Osteoblast (primary cell): ENCODE results near the gene INHBB. TPM values are rescaled to one million over a fixed set of nuclear protein-coding genes. Genes with fewer than 3 reads are reported as not detected.

ENCODE experiments used
- DNase-seq: peaks from one replicate; pipeline ENCODE4 v3.0.0; 2011; ENCODE audit warnings: low spot score, mixed read lengths; ENCODE audit not compliant: insufficient read length; ENCODE audit errors: missing footprints
- H2AFZ ChIP-seq: 2 replicates; pipeline ENCODE4 v1.6.0; 2011; ENCODE audit warnings: mild to moderate bottlenecking, low read length
- H3K27ac ChIP-seq: 2 replicates; pipeline ENCODE4 v1.5.1; 2011; ENCODE audit warnings: mild to moderate bottlenecking, low read depth, low read length, moderate library complexity
- H3K27me3 ChIP-seq: 2 replicates; pipeline ENCODE4 v1.6.0; 2012; ENCODE audit warnings: mild to moderate bottlenecking, control low read depth, inconsistent platforms, low read length, moderate library complexity; ENCODE audit not compliant: insufficient read depth
- H3K36me3 ChIP-seq: 2 replicates; pipeline ENCODE4 v1.5.1; 2011; ENCODE audit warnings: mild to moderate bottlenecking, low read length, control low read depth, moderate library complexity; ENCODE audit not compliant: insufficient read depth
- H3K4me1 ChIP-seq: 2 replicates; pipeline ENCODE4 v1.5.1; 2011; ENCODE audit warnings: mild to moderate bottlenecking, low read length, control low read depth, moderate library complexity; ENCODE audit not compliant: insufficient read depth
- H3K4me2 ChIP-seq: 2 replicates; pipeline ENCODE4 v1.6.0; 2011; ENCODE audit warnings: mild to moderate bottlenecking, low read length; ENCODE audit not compliant: insufficient read depth
- H3K4me3 ChIP-seq: fragments of 200-600 bp; sonication (generic); 3 replicates; pipeline ENCODE4 v1.5.1; 2012; ENCODE audit warnings: mild to moderate bottlenecking, low read length, inconsistent platforms; ENCODE audit not compliant: insufficient read depth
- H3K79me2 ChIP-seq: 2 replicates; pipeline ENCODE4 v1.6.0; 2012; ENCODE audit warnings: mild to moderate bottlenecking, low read length, control low read depth, inconsistent platforms; ENCODE audit not compliant: insufficient read depth
- H3K9me3 ChIP-seq: 2 replicates; pipeline ENCODE4 v1.5.1; 2011; ENCODE audit warnings: low read depth, low read length, control low read depth
- H4K20me1 ChIP-seq: 2 replicates; pipeline ENCODE4 v1.6.0; 2012; ENCODE audit warnings: mild to moderate bottlenecking, low read length, control low read depth; ENCODE audit not compliant: insufficient read depth
- total RNA-seq: library from RNA; depleted of rRNA; stranded (reverse); fragments of >200 nt; gene quantifications from 2 replicates; pipeline ENCODE4 v1.2.3, GENCODE V29; 2012
- TF ChIP-seq, protein P1 (sequence below): IDR thresholded peaks from 2 replicates; pipeline ENCODE4 v1.5.1; 2011; ENCODE audit warnings: mild to moderate bottlenecking, low read depth, low read length, moderate library complexity; ENCODE audit errors: extremely low read depth

The INHBB gene
- total RNA-seq, 1 donor: under 0.01 TPM

DNA sequence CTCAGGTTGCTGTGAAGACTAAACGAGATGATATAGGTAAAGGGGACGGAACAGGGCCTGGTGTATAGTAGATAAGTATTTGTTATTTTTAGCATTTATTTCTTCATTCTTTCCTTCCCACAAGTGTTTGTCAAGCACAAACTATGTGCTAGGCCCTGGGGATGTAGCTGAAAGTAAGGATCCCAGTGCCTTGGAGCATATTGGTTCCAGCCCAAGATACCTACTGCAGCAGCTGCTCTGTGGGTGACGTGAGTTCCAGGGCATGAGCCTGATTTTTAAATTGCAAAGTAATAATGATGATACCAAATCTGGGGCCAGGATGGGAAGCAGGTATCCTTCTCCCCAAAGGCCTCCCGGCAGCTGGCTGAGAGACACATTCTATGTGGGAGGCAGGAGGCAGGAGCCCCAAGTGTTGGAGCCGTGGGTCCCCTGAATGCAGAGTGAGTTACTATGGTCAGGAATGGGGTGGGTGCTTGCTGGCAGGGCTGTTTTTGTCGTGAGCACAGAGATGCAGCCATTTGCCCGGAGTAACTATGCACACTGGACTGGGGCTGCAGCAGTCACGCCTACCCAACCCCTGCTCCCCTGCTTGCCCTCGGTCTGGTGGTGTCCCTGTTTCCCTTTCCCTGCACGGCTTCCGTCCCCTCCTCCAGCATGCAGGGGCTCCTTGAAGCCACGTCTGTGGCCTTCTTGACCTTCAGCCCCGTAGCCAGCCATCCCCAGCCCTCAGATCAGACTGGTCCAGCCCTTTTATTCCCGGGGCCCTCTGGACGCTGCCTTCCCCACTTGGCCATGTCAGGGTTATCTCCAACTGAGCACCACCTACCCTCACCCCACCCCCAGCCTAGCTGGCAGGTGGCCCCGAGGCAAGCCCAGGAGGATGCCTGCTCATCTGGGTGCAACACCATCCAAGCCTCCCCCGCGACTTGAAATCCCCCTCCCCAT is 52.4 kb downstream of the INHBB start:
- Histone ChIP-seq H3K4me1 (peaks cover 3% of the 10 kb centered on the region), H3K9me3 (no peaks in the 10 kb centered on the region), H3K79me2 (no peaks in the 10 kb centered on the region), H3K4me3 (no peak overlapping the region), H2AFZ (no peak overlapping the region), H3K27me3 (peaks cover 10% of the 10 kb centered on the region), H3K27ac (no peak overlapping the region), H3K4me2 (no peak overlapping the region), H3K36me3 (no peaks in the 10 kb centered on the region), H4K20me1 (no peaks in the 10 kb centered on the region)
- TF ChIP-seq, protein P1, sequence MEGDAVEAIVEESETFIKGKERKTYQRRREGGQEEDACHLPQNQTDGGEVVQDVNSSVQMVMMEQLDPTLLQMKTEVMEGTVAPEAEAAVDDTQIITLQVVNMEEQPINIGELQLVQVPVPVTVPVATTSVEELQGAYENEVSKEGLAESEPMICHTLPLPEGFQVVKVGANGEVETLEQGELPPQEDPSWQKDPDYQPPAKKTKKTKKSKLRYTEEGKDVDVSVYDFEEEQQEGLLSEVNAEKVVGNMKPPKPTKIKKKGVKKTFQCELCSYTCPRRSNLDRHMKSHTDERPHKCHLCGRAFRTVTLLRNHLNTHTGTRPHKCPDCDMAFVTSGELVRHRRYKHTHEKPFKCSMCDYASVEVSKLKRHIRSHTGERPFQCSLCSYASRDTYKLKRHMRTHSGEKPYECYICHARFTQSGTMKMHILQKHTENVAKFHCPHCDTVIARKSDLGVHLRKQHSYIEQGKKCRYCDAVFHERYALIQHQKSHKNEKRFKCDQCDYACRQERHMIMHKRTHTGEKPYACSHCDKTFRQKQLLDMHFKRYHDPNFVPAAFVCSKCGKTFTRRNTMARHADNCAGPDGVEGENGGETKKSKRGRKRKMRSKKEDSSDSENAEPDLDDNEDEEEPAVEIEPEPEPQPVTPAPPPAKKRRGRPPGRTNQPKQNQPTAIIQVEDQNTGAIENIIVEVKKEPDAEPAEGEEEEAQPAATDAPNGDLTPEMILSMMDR: no peak
- DNase-seq: peak; percentile 95

DNA sequence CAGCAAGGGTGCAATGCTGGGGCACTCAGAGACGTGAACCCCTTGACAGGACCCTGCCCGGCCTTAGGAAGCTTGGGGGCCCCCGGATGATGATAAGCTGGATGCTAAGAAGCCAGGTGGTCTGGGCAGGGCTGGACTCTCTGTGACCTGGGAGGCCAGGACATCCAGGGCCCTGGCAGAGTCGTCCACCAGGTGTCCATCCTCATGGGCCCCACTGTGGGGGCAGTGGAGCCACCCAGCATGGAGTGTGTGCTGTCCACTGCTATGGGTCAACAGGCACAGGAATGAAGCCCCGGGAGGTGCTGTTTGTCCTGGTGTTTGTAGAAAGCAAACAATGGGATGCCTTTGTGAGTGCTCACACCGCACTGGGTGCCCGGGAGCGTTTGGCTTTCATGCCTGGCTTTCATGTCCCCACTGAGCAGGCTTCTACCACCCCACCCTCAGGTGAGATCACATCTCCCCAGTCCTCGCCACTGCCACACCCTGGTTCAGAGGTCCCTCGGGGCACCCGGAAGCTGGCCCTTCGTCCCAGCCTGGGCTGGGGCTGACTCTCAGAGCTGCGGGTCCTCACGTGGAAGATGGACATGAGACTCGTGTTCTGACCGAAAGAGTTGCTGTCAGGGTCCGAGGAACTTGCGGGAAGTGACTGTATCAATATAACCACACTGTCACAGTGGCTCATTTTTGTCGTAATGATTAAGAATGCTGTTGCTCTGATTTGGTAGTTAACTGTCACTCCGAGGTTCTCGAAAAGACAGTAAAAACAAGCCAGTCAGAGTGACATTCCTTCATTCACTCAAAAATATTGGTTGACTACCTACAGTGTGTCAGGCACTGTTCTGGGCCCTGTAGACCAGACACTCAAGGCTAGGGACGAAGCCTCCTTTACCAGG is 53.3 kb downstream of the INHBB start:
- H3K27ac ChIP-seq: no peak overlapping the region
- no peaks in the 10 kb centered on the region for H3K36me3 ChIP-seq
- no peak overlapping the region for H3K4me3 ChIP-seq
- TF ChIP-seq, protein P1: no peak
- H3K4me1 ChIP-seq: peaks cover 3% of the 10 kb centered on the region
- H3K79me2 ChIP-seq: no peaks in the 10 kb centered on the region
- no peak overlapping the region for H3K4me2 ChIP-seq
- H3K27me3 ChIP-seq: peaks cover 10% of the 10 kb centered on the region
- H4K20me1 ChIP-seq: no peaks in the 10 kb centered on the region
- peak; percentile 45 for DNase-seq
- no peak overlapping the region for H2AFZ ChIP-seq
- H3K9me3 ChIP-seq: no peaks in the 10 kb centered on the region

DNA sequence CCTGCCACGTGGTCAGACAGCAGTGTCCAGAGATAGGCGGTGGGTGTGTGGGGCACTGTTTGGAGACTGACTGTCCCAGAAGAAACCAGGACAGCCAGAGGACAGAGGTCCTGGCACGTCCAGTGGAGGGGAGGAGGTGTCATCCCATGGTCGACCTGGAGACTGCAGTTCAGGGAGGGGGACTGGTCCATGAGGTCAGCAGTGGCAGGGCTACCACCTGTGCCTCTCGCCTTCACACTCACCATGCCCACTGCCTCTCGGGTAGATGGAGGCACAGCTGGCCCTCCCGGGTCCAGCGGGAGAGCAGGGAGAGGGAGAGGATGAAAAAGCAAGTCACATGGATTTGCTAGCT is 53.9 kb downstream of the INHBB start:
- Histone ChIP-seq H3K79me2 (no peaks in the 10 kb centered on the region), H3K27ac (no peak overlapping the region), H3K36me3 (no peaks in the 10 kb centered on the region), H3K4me3 (no peak overlapping the region), H3K4me2 (no peak overlapping the region), H3K9me3 (no peaks in the 10 kb centered on the region), H3K4me1 (peaks cover 3% of the 10 kb centered on the region), H4K20me1 (no peaks in the 10 kb centered on the region), H2AFZ (no peak overlapping the region), H3K27me3 (peaks cover 10% of the 10 kb centered on the region)
- TF ChIP-seq, protein P1: no peak
- peak; percentile 54 for DNase-seq

DNA sequence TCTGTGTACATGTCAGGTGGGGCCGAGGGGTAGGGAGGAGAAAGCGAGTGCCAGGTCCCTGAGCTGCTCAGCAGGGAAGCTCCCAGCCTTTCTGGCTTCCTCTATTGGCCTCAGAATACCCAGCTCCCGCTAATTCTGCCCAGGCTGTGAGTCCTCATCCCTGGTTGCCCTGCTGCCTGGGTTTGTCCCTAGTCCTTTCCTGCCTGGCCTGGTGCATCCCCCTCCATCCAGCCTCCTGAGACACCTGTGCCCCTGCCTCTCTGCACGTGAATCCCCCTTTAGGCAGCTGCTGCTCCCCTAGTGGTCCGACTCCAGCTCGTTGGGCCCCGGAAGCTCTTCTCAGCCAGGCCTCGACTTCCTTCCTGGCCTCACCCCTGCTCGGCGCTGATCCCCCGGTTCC is 54.6 kb downstream of the INHBB start:
- Histone ChIP-seq H3K27ac (no peak overlapping the region), H3K4me2 (no peak overlapping the region), H2AFZ (no peak overlapping the region), H3K4me3 (no peak overlapping the region), H3K79me2 (no peaks in the 10 kb centered on the region), H3K4me1 (peaks cover 3% of the 10 kb centered on the region), H3K9me3 (no peaks in the 10 kb centered on the region), H4K20me1 (no peaks in the 10 kb centered on the region), H3K27me3 (peaks cover 10% of the 10 kb centered on the region), H3K36me3 (no peaks in the 10 kb centered on the region)
- TF ChIP-seq, protein P1: no peak
- DNase-seq: peak; percentile 79
